ENCODE measurements around the gene LRRC59.
A peak's percentile ranks its signal among the peaks of the same experiment; 100 is the strongest.
"Not testable (repeated sequence)": the region's sequence is repeated elsewhere in the genome, so short reads cannot be mapped to it uniquely, and the experiment has no call there.

The LRRC59 gene

GRCh38 chr17:50424246-50424995, 27.1 kb upstream of the LRRC59 start:
- TF ChIP-seq, protein P1, sequence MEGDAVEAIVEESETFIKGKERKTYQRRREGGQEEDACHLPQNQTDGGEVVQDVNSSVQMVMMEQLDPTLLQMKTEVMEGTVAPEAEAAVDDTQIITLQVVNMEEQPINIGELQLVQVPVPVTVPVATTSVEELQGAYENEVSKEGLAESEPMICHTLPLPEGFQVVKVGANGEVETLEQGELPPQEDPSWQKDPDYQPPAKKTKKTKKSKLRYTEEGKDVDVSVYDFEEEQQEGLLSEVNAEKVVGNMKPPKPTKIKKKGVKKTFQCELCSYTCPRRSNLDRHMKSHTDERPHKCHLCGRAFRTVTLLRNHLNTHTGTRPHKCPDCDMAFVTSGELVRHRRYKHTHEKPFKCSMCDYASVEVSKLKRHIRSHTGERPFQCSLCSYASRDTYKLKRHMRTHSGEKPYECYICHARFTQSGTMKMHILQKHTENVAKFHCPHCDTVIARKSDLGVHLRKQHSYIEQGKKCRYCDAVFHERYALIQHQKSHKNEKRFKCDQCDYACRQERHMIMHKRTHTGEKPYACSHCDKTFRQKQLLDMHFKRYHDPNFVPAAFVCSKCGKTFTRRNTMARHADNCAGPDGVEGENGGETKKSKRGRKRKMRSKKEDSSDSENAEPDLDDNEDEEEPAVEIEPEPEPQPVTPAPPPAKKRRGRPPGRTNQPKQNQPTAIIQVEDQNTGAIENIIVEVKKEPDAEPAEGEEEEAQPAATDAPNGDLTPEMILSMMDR (IDR thresholded peaks at IDR 0.05; ENCODE audit: control insufficient read depth, insufficient read depth, low read depth, low read length, missing control alignments), result no peak
- no peak for DNase-seq (ENCODE audit: low read depth)
- H3K4me3 ChIP-seq (ENCODE audit: control insufficient read depth, low read depth, low read length), result no peak overlapping the region

GRCh38 chr17:50423553-50424159, 26.3 kb upstream of the LRRC59 start:
- H3K4me3 ChIP-seq (ENCODE audit: control insufficient read depth, low read depth, low read length), result no peak overlapping the region
- peak; percentile 61 for DNase-seq (ENCODE audit: low read depth)
- TF ChIP-seq, protein P1 (IDR thresholded peaks at IDR 0.05; ENCODE audit: control insufficient read depth, insufficient read depth, low read depth, low read length, missing control alignments), result no peak

DNA sequence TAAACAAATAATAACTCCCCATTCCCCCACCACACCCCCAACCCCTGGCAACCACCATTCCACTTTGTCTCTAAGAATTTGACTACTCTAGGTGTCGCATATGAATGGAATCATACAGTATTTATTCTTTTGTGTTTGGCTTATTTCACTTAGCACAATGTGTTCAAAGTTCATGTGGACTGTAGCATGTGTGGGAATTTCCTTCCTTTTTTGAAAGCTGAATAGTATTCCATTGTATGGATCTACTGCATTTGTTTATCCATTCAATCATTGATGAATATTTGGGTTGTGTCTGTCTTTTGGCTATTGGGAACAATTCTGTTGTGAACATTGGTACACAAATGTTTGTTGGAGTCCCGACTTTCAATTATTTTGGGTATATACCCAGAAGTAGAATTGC, 25.4 kb upstream of the LRRC59 start:
- TF ChIP-seq, protein P1 (IDR thresholded peaks at IDR 0.05; ENCODE audit: control insufficient read depth, insufficient read depth, low read depth, low read length, missing control alignments), result no peak
- DNase-seq (ENCODE audit: low read depth), result no peak
- H3K4me3 ChIP-seq (ENCODE audit: control insufficient read depth, low read depth, low read length), result no peak overlapping the region

DNA sequence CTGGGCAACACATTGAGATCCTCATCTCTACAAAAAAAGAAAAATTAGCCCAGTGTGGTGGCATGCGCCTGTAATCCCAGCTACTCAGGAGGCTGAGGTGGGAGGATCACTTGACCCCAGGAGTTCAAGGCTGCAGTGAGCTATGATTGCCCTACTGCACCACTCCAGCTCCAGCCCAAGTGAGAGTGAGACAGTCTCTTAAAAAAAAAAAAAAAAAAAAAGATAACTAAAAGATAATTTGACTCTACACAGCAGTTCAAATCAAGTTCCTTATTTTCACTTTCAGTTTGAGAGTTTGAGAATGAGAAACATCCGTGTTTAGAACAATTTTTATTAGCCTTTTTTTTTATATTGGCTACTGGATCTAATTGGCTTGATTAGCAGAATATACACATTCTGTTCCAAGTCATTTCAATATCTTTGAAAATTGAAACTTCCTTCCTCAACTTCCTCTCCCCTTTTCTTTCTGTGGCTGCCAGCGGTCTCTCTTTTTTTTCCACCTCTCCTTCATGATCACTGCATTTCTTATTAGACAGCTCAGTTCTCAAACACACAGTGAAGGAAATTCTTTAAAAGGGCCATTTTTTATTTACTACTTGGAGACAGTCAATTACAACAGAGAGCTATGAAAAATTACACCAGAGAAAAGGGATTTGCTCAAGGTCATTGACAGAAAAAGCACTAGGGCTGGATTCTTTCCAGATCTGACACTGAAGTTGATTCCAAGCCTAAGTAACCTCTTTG, 24.2 kb upstream of the LRRC59 start:
- TF ChIP-seq, protein P1 (IDR thresholded peaks at IDR 0.05; ENCODE audit: control insufficient read depth, insufficient read depth, low read depth, low read length, missing control alignments), result no peak
- no peak overlapping the region for H3K4me3 ChIP-seq (ENCODE audit: control insufficient read depth, low read depth, low read length)
- no peak for DNase-seq (ENCODE audit: low read depth)

GRCh38 chr17:50420419-50421112, 23.2 kb upstream of the LRRC59 start:
- TF ChIP-seq, protein P1 (IDR thresholded peaks at IDR 0.05; ENCODE audit: control insufficient read depth, insufficient read depth, low read depth, low read length, missing control alignments), result no peak
- no peak overlapping the region for H3K4me3 ChIP-seq (ENCODE audit: control insufficient read depth, low read depth, low read length)
- DNase-seq (ENCODE audit: low read depth), result peak; percentile 17

GRCh38 chr17:50419577-50419976, 22.3 kb upstream of the LRRC59 start:
- not testable (repeated sequence) for DNase-seq (ENCODE audit: low read depth); H3K4me3 ChIP-seq (ENCODE audit: control insufficient read depth, low read depth, low read length)
